ENCODE measurements around the gene NUP210L. TPM values are rescaled to one million over a fixed set of nuclear protein-coding genes. Genes with fewer than 3 reads are reported as not detected.

NUP210L gene
- total RNA-seq, 4 donors from 2014 or later, result 0.22 TPM; not detected in 3

GRCh38 chr1:153962088-153963029 is 192.5 kb downstream of the NUP210L start:
- TF ChIP-seq CTCF (IDR thresholded peaks at IDR 0.05; ENCODE audit: low read depth), result no peak

- no peak for TF ChIP-seq CTCF (IDR thresholded peaks at IDR 0.05; ENCODE audit: low read depth)
These were observed 193.5 kb downstream of the NUP210L start for GRCh38 chr1:153961421-153961820.

- TF ChIP-seq CTCF (IDR thresholded peaks at IDR 0.05; ENCODE audit: low read depth), result no peak
These were observed 194.7 kb downstream of the NUP210L start for GRCh38 chr1:153960206-153960605.

GRCh38 chr1:153959454-153959853 is 195.4 kb downstream of the NUP210L start:
- TF ChIP-seq CTCF (IDR thresholded peaks at IDR 0.05; ENCODE audit: low read depth), result no peak

GRCh38 chr1:153958961-153959260 is 196.0 kb downstream of the NUP210L start:
- TF ChIP-seq CTCF (IDR thresholded peaks at IDR 0.05; ENCODE audit: low read depth), result no peak

- no peak for TF ChIP-seq CTCF (IDR thresholded peaks at IDR 0.05; ENCODE audit: low read depth)
These were observed 196.5 kb downstream of the NUP210L start, which contains the start of gene CRTC2 for GRCh38 chr1:153958111-153958960. CRTC2 (minus strand) TSS chr1:153958612; CDS start chr1:153958497, 115 bp downstream.

- no peak for TF ChIP-seq CTCF (IDR thresholded peaks at IDR 0.05; ENCODE audit: low read depth)
These were observed 197.1 kb downstream of the NUP210L start for GRCh38 chr1:153957744-153958110.

Data from subcutaneous adipose tissue (tissue), 4 donors.